ENCODE measurements around the gene CEP63.

CEP63 gene

GRCh38 chr3:134468519-134468918 is 17.3 kb upstream of the CEP63 start:
- no peak for TF ChIP-seq CTCF (IDR thresholded peaks at IDR 0.05; ENCODE audit: extremely low read depth, missing control alignments)
- no peak for DNase-seq (ENCODE audit: low spot score)

GRCh38 chr3:134471521-134472193 is 14.2 kb upstream of the CEP63 start:
- no peak for TF ChIP-seq CTCF (IDR thresholded peaks at IDR 0.05; ENCODE audit: extremely low read depth, missing control alignments)
- DNase-seq (ENCODE audit: low spot score), result no peak

- DNase-seq (ENCODE audit: low spot score), result no peak
- TF ChIP-seq CTCF (IDR thresholded peaks at IDR 0.05; ENCODE audit: extremely low read depth, missing control alignments), result no peak
Observed at GRCh38 chr3:134472831-134473230, 13.0 kb upstream of the CEP63 start.

- TF ChIP-seq CTCF (IDR thresholded peaks at IDR 0.05; ENCODE audit: extremely low read depth, missing control alignments), result peak; percentile 60
- DNase-seq (ENCODE audit: low spot score), result peak; percentile 47
Observed at GRCh38 chr3:134473868-134474546, 11.8 kb upstream of the CEP63 start.

- no peak for DNase-seq (ENCODE audit: low spot score)
- no peak for TF ChIP-seq CTCF (IDR thresholded peaks at IDR 0.05; ENCODE audit: extremely low read depth, missing control alignments)
Observed at GRCh38 chr3:134474956-134475355, 10.9 kb upstream of the CEP63 start.

- TF ChIP-seq CTCF (IDR thresholded peaks at IDR 0.05; ENCODE audit: extremely low read depth, missing control alignments), result no peak
- no peak for DNase-seq (ENCODE audit: low spot score)
Observed at GRCh38 chr3:134476306-134476705, 9.6 kb upstream of the CEP63 start.

- TF ChIP-seq CTCF (IDR thresholded peaks at IDR 0.05; ENCODE audit: extremely low read depth, missing control alignments), result no peak
- DNase-seq (ENCODE audit: low spot score), result no peak
Observed at GRCh38 chr3:134477002-134477401, 8.9 kb upstream of the CEP63 start.

All from GM20000 (cell line).